GM19240 (cell line): ENCODE data around the gene MSMB.
"Not testable (repeated sequence)": the region's sequence is repeated elsewhere in the genome, so short reads cannot be mapped to it uniquely, and the experiment has no call there.

ENCODE experiments used
- DNase-seq: peaks from one replicate; pipeline ENCODE4 v3.0.0; 2011; ENCODE audit warnings: low spot score; ENCODE audit not compliant: insufficient read length

MSMB gene

DNA sequence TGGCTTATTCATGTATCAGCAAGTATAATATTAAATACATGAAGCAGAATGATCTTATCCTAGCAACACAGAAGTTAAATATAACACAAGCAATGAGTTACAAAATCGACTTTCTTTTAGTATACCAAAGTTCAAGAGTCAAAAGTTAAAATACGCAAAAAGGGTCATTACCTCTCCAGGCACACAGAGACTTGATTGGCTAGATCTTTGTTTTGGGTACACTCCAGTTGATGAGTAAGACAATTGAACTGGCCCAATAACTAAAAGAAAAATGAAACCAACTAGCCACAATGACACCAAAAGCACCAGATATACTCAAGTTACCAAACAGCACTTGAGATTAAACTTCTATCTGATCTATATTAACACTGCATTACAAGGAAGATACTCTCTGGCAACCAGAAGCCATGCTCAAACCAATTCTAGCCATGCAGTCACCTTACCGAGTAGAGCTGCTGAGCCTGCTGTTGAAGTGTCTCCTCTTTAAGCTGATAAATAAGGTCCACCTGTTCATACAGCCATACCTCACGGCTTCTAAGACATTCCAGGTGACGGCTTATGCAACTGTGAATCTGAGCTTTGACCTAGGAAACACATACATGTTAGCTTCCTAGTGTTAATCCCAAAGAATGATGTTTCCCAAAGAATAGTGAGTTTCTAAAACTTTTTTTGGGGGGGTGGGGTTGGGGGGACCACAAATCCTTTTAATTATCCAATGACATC, 31.2 kb downstream of the MSMB start:
- no peak for DNase-seq

DNA sequence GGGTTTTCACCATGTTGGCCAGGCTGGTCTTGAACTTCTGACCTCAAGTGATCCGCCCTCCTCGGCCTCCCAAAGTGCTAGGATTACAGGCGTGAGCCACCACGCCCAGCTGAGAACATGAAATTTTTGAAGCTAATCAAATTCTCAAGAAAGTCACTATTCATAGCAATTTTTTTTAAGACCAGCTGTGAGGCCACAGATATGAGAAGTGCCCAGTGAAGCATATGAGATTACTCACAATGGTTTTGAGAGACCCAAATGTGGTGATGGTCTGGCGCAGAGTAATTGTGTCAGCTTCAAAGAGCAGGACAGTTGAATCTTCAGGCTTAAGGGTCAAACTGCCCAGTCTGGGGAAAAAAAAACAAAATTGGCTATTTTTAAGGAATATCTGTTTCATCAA, 31.9 kb downstream of the MSMB start:
- no peak for DNase-seq

- no peak for DNase-seq
Observed at GRCh38 chr10:46012746-46013145, 33.3 kb downstream of the MSMB start.

- no peak for DNase-seq
Observed at GRCh38 chr10:46006219-46006618, 39.9 kb downstream of the MSMB start.

DNA sequence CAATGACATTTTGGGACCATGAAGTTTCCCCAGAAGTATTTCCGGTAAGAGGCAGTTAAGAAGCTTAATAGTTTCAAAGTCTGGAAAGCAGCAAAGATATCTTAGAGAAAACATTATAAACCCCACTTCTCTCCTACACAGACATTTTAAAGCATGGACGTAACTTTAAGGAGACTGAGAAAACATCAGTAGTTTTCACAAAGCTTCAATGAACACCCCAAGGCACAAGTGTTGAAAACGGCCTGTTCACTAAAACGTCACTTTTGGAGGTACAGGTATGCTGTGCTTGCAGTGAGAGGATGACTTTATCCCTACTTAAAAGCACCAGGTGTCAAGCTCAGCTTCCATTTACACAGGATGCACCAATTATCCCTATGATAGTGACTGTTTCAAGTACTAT, 40.7 kb downstream of the MSMB start:
- no peak for DNase-seq

DNA sequence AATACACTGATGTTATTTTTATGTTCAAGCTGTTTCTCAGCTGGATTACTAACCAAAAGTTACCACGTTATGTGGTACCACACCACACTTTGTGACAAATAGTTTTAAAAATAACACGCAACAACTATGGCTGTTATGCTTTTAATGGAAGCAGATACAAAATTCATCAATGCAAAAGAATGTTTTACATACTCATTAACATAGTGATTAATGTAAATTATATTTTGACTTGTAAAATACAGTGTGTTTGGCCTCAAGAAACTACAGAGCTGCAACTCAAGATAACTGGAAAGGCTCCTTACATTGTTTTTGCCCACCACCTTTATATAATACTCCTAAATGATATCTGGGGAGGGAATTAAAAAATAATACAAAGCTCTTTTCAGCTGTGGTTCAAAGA, 41.1 kb downstream of the MSMB start:
- DNase-seq, result no peak

DNA sequence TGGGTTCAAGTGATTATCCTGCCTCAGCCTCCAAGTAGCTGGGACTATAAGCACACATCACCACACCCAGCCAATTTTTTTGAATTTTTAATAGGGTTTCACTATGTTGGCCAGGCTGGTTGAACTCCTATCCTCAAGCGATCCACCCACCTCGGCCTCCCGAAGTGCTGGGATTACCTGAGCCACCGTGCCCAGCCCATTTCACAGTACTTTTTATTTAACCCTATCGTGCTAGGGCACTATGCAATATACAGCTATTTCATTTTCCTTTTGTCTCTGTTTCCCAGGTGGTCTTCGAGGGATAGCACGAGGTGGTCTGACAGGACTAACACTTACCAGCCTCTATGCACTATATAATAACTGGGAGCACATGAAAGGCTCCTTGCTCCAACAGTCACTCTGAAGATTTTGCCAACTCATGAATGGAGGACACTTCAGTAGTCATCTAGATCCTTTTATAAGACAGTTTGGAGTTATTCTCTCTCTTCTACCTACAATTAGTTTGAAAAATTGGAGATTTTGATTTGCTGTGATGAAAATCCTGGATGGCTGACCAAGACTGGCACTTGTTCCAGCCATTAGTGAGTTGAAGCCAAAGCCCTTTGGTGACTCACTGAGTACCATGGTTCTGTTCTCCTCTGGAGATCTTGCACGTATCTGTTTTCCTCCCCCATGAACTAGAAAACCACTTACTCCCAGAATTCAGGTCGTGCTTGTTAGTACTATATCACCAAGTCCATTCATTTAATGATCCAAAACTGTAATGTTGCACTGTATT, 43.0 kb downstream of the MSMB start:
- DNase-seq, result no peak

DNA sequence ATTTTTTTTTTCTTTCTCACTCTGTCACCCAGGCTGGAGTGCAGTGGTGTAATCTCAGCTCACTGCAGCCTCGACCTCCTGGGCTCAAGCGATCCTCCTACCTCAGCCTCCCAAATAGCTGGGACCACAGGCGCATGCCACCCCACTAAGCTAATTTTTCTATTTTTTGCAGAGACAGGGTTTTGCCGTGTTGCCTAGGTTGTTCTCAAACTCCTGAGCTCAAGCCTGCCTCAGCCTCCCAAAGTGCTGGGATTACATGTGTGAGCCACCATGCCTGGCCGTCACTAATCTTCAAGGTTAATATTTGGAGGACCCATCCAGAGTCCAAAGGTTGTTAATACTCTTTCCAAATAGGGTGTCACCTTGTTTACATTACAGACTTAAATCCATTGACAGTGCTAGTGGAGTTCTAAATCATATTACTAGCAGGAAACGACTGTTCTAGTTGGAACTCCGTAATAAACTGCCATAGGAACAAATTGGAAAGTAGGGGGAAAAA, 43.8 kb downstream of the MSMB start:
- not testable (repeated sequence) for DNase-seq

DNA sequence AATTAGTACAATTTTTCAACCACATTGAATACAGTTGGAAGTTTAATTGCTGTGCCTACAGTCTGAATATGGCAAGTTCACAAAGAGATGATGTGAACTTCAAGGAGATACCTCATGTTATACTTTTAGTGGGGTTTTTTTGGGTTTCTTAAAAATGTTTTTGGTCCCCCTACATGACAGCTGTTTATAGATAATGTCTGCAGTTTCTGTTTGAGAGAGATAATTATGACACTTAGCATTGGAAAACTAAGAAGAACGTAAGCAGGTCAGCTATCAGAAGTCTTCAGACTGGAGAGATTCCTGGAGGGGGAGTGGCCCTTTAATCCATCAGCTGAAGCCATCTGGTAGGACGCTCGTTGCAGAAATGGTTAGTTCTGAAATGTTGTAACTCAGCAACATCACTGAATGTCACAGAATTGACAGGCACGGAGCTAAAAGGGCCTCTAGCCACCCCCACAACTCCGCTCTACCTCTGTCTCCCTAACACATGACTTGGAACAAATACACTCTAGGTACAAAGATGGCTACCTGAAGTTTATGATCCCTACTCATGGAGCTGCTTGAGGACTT, 44.8 kb downstream of the MSMB start:
- DNase-seq, result no peak

DNA sequence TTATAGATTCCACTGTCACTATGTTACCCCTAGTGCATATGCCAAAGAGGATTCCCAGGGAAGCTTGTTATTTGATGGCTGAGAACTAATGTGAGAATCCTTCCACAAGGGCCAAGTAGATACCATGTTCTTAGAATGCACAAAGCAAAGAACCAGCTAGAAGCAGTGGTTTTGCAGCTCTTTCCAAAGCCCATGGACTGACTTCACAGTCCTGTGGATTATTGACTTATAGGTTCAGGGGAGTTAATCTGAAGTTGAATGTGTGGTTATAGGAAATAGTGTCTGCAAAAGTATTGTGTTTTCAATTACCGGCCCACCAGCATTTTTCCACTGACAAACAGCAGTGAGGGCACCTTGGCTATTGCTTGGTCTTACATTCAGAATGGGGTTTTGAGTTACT, 45.5 kb downstream of the MSMB start:
- no peak for DNase-seq

- DNase-seq, result not testable (repeated sequence)
Observed at GRCh38 chr10:45999955-46000354, 46.1 kb downstream of the MSMB start.

GRCh38 chr10:45997994-45998763, 47.9 kb downstream of the MSMB start:
- DNase-seq, result no peak

- DNase-seq, result no peak
Observed at GRCh38 chr10:45997557-45997956, 48.5 kb downstream of the MSMB start.

DNA sequence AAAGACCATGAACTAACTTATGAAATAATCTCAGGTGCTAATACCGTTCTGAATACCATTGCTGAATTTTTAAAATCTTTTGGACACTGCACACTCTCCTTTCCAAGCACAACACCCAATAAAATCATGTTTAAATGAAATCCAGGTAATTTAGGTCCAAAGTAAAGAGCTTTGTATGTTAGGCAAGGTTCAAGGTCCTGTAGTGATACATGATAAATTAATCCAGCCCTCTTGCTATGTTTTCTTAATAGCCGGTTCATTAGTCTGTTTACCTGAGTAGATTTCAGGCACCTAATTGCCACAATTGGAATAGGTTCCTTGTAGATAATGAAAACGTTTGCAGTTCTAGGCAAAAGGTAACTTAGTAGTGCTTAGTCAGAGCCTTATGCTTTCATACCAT, 60.5 kb downstream of the MSMB start:
- DNase-seq, result not testable (repeated sequence)

GRCh38 chr10:45984473-45984872, 61.6 kb downstream of the MSMB start:
- DNase-seq, result not testable (repeated sequence)

- not testable (repeated sequence) for DNase-seq
Observed at GRCh38 chr10:45983538-45984186, 62.4 kb downstream of the MSMB start.
